ENCODE data around the gene ACP7. TPM values are rescaled to one million over a fixed set of nuclear protein-coding genes. Genes with fewer than 3 reads are reported as not detected.

ACP7 gene
- polyA plus RNA-seq, 2 of the 4 experiments (the other 2 are of a cell fraction), result 0.06 to 0.25 TPM

DNA sequence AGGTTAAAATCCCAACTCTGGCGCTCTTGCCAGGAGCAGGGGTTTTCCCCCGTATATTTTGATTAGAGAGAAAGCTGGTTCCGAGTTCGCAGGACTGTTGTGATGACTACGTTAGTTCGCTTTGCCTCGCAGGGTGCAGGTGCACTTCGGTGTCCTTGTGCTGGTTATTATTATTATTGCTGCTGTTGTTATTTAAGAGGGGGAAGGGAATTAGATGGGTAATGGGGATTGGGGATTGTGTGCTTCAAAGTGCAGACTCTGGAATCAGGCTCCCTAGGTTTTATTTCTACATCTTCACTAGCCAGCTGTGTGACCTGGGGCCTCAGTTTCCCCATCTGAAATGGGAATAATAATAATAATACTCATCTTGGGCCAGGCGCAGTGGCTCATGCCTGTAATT lies 15.2 kb downstream of the ACP7 start:
- DNase-seq (ENCODE audit: low read depth in 1 of 2, low spot score in 1 of 2) (no peak), FAIRE-seq (no peak), ATAC-seq (peak in 1 of 2 experiments; percentile 37; a peak in 3 of 6 replicates)
- Histone ChIP-seq H3K4me1 (peaks cover 3% of the 10 kb centered on the region; the same call in 1 of the 3 replicates), H3K4me2 (peak overlapping the region; percentile 68), H3K27ac (peak overlapping the region; percentile 26 to 69; a peak in 4 of 6 replicates), H3K4me3 (peak overlapping the region; percentile 23; the same call in 1 of the 3 replicates), H3K9me3 (no peaks in the 10 kb centered on the region)
- ChIA-PET POLR2A (no interaction called here), CTCF (interaction anchor here (1.0 to 28.2 kb wide), 7 partner anchors 13 to 228 kb away, joined by 3 to 429 read pairs (median 4); no protein-coding TSS in a partner anchor)
- TF ChIP-seq CEBPB (IDR thresholded peaks at IDR 0.05) (no peak), POLR2A (IDR thresholded peaks at IDR 0.05; ENCODE audit: low read length) (no peak), POLR2AphosphoS2 (conservative IDR thresholded peaks at IDR 0.05; ENCODE audit: low read length) (no peak), FOXS1 (CRISPR knock-in tag; IDR thresholded peaks at IDR 0.05) (no peak), NFE2L2 (conservative IDR thresholded peaks at IDR 0.05; ENCODE audit: low read length) (no peak), CHD4 (IDR thresholded peaks at IDR 0.05; ENCODE audit: borderline replicate concordance) (no peak), RARB (CRISPR knock-in tag; IDR thresholded peaks at IDR 0.05) (no peak), HOXB5 (CRISPR knock-in tag; IDR thresholded peaks at IDR 0.05) (no peak), RNF2 (IDR thresholded peaks at IDR 0.05; ENCODE audit: borderline replicate concordance, low read depth) (no peak), SREBF2 (IDR thresholded peaks at IDR 0.05) (no peak), MAFK (IDR thresholded peaks at IDR 0.05; ENCODE audit: partially characterized antibody) (no peak), MAZ (IDR thresholded peaks at IDR 0.05; ENCODE audit: borderline replicate concordance, low read depth, low read length) (no peak), KDM1A (IDR thresholded peaks at IDR 0.05; ENCODE audit: low read depth) (no peak), KDM5A (IDR thresholded peaks at IDR 0.05) (no peak), CBX2 (IDR thresholded peaks at IDR 0.05; ENCODE audit: borderline replicate concordance, low read depth) (no peak)
- TF ChIP-seq, protein P1, sequence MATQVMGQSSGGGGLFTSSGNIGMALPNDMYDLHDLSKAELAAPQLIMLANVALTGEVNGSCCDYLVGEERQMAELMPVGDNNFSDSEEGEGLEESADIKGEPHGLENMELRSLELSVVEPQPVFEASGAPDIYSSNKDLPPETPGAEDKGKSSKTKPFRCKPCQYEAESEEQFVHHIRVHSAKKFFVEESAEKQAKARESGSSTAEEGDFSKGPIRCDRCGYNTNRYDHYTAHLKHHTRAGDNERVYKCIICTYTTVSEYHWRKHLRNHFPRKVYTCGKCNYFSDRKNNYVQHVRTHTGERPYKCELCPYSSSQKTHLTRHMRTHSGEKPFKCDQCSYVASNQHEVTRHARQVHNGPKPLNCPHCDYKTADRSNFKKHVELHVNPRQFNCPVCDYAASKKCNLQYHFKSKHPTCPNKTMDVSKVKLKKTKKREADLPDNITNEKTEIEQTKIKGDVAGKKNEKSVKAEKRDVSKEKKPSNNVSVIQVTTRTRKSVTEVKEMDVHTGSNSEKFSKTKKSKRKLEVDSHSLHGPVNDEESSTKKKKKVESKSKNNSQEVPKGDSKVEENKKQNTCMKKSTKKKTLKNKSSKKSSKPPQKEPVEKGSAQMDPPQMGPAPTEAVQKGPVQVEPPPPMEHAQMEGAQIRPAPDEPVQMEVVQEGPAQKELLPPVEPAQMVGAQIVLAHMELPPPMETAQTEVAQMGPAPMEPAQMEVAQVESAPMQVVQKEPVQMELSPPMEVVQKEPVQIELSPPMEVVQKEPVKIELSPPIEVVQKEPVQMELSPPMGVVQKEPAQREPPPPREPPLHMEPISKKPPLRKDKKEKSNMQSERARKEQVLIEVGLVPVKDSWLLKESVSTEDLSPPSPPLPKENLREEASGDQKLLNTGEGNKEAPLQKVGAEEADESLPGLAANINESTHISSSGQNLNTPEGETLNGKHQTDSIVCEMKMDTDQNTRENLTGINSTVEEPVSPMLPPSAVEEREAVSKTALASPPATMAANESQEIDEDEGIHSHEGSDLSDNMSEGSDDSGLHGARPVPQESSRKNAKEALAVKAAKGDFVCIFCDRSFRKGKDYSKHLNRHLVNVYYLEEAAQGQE (IDR thresholded peaks at IDR 0.05), result no peak
- TF ChIP-seq, protein P2, sequence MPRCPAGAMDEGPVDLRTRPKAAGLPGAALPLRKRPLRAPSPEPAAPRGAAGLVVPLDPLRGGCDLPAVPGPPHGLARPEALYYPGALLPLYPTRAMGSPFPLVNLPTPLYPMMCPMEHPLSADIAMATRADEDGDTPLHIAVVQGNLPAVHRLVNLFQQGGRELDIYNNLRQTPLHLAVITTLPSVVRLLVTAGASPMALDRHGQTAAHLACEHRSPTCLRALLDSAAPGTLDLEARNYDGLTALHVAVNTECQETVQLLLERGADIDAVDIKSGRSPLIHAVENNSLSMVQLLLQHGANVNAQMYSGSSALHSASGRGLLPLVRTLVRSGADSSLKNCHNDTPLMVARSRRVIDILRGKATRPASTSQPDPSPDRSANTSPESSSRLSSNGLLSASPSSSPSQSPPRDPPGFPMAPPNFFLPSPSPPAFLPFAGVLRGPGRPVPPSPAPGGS (IDR thresholded peaks at IDR 0.05), result no peak
- TF ChIP-seq, protein P3, sequence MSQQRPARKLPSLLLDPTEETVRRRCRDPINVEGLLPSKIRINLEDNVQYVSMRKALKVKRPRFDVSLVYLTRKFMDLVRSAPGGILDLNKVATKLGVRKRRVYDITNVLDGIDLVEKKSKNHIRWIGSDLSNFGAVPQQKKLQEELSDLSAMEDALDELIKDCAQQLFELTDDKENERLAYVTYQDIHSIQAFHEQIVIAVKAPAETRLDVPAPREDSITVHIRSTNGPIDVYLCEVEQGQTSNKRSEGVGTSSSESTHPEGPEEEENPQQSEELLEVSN (IDR thresholded peaks at IDR 0.05; ENCODE audit: borderline replicate concordance, low read depth), result no peak
- TF ChIP-seq, protein P4, sequence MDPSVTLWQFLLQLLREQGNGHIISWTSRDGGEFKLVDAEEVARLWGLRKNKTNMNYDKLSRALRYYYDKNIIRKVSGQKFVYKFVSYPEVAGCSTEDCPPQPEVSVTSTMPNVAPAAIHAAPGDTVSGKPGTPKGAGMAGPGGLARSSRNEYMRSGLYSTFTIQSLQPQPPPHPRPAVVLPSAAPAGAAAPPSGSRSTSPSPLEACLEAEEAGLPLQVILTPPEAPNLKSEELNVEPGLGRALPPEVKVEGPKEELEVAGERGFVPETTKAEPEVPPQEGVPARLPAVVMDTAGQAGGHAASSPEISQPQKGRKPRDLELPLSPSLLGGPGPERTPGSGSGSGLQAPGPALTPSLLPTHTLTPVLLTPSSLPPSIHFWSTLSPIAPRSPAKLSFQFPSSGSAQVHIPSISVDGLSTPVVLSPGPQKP (IDR thresholded peaks at IDR 0.05; ENCODE audit: low read depth, low read length), result no peak
- TF ChIP-seq, protein P5, sequence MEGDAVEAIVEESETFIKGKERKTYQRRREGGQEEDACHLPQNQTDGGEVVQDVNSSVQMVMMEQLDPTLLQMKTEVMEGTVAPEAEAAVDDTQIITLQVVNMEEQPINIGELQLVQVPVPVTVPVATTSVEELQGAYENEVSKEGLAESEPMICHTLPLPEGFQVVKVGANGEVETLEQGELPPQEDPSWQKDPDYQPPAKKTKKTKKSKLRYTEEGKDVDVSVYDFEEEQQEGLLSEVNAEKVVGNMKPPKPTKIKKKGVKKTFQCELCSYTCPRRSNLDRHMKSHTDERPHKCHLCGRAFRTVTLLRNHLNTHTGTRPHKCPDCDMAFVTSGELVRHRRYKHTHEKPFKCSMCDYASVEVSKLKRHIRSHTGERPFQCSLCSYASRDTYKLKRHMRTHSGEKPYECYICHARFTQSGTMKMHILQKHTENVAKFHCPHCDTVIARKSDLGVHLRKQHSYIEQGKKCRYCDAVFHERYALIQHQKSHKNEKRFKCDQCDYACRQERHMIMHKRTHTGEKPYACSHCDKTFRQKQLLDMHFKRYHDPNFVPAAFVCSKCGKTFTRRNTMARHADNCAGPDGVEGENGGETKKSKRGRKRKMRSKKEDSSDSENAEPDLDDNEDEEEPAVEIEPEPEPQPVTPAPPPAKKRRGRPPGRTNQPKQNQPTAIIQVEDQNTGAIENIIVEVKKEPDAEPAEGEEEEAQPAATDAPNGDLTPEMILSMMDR (IDR thresholded peaks at IDR 0.05), result no peak
- WGBS (ENCODE audit: missing lambda C conversion rate), result 47% methylated on average over 9 of the region's 9 CpGs

Measured in A549 (cell line).